HT-29 (cell line): ENCODE measurements around the gene BDKRB1. TPM values are rescaled to one million over a fixed set of nuclear protein-coding genes. Genes with fewer than 3 reads are reported as not detected.

Source experiments
- DNase-seq: peaks from one replicate; pipeline ENCODE4 v3.0.0-alpha.2; 2015; ENCODE audit warnings: low spot score
- total RNA-seq: library from RNA; depleted of rRNA; stranded (reverse); fragments of >200 nt; shearing (Covaris generic); gene quantifications from 2 replicates; pipeline ENCODE4 v1.2.3, GENCODE V29; 2014; rRNA removed

BDKRB1 gene
- not detected in 2 replicates for total RNA-seq

- DNase-seq: no peak
Observed at GRCh38 chr14:96255501-96256366, at the start of gene BDKRB1. BDKRB1 (plus strand) TSS chr14:96256210; CDS start chr14:96263683, 7,473 bp downstream.

GRCh38 chr14:96206461-96206860 is 49.5 kb upstream of the BDKRB1 start:
- peak; percentile 10 for DNase-seq

GRCh38 chr14:96207686-96208085 is 48.3 kb upstream of the BDKRB1 start:
- DNase-seq: no peak

- no peak for DNase-seq
Observed at GRCh38 chr14:96208739-96209138, 47.3 kb upstream of the BDKRB1 start.

GRCh38 chr14:96212140-96212539 is 43.9 kb upstream of the BDKRB1 start:
- no peak for DNase-seq

- DNase-seq: no peak
Observed at GRCh38 chr14:96212896-96213295, 43.1 kb upstream of the BDKRB1 start.

GRCh38 chr14:96213871-96214465 is 42.0 kb upstream of the BDKRB1 start:
- DNase-seq: no peak

- no peak for DNase-seq
Observed at GRCh38 chr14:96214793-96215192, 41.2 kb upstream of the BDKRB1 start.

GRCh38 chr14:96215452-96216244 is 40.4 kb upstream of the BDKRB1 start:
- no peak for DNase-seq

- no peak for DNase-seq
Observed at GRCh38 chr14:96216627-96217026, 39.4 kb upstream of the BDKRB1 start.

GRCh38 chr14:96217376-96217913 is 38.6 kb upstream of the BDKRB1 start:
- DNase-seq: no peak

GRCh38 chr14:96221109-96221650 is 34.8 kb upstream of the BDKRB1 start:
- DNase-seq: no peak

- no peak for DNase-seq
Observed at GRCh38 chr14:96221841-96222240, 34.2 kb upstream of the BDKRB1 start.

GRCh38 chr14:96224480-96225096 is 31.4 kb upstream of the BDKRB1 start:
- DNase-seq: no peak

- no peak for DNase-seq
Observed at GRCh38 chr14:96225213-96225612, 30.8 kb upstream of the BDKRB1 start.

GRCh38 chr14:96225745-96226151 is 30.3 kb upstream of the BDKRB1 start:
- DNase-seq: no peak

- no peak for DNase-seq
Observed at GRCh38 chr14:96227428-96227827, 28.6 kb upstream of the BDKRB1 start.

- no peak for DNase-seq
Observed at GRCh38 chr14:96229315-96229714, 26.7 kb upstream of the BDKRB1 start.

- no peak for DNase-seq
Observed at GRCh38 chr14:96231056-96231455, 25.0 kb upstream of the BDKRB1 start.

GRCh38 chr14:96231526-96232130 is 24.4 kb upstream of the BDKRB1 start:
- DNase-seq: no peak

GRCh38 chr14:96232506-96232905 is 23.5 kb upstream of the BDKRB1 start:
- DNase-seq: no peak
